WI38 (cell line): ENCODE data around the gene DOCK1.

ENCODE experiments used
- H3K4me3 ChIP-seq: 2 replicates; pipeline ENCODE4 v1.5.1; 2011; ENCODE audit warnings: low read depth, mild to moderate bottlenecking, control low read depth, low read length
- TF ChIP-seq, protein P1 (sequence below): IDR thresholded peaks from 2 replicates; pipeline ENCODE4 v1.5.1; 2012; ENCODE audit warnings: low read depth, mild to moderate bottlenecking, control low read depth, low read length

The DOCK1 gene

DNA sequence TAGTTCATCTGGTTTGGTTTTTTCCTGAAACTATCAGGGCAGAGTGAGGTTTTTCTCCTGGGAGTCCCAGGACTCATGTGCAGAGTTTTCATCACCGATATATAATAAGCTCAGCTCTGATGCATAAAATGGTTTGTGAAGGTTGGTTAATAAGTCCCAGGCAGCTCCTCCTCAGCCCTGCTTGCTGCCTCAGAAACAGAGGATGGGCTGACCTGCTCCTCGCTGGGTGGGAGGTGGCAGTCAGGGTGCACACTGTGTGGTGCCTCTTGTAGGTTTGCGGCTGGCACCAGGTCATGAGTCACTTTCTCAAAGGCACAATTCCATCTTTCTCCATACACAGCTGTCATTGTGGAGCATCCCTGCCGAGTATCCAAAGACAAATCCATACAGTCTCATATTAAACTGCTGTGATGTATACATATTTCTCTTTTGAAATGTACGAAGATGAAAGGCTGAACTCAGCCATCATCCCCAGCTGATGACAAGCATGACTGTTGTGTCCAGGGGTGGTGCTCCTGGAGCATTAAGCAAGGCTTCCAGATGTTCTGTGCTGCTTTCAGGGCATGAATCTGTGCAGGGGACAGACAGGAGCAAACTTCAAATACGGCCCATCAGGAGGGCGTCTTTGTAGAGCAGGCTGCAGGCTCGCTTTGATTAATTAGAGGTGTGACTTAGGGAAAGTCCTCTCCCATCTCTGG is 518.1 kb downstream of the DOCK1 start:
- TF ChIP-seq, protein P1, sequence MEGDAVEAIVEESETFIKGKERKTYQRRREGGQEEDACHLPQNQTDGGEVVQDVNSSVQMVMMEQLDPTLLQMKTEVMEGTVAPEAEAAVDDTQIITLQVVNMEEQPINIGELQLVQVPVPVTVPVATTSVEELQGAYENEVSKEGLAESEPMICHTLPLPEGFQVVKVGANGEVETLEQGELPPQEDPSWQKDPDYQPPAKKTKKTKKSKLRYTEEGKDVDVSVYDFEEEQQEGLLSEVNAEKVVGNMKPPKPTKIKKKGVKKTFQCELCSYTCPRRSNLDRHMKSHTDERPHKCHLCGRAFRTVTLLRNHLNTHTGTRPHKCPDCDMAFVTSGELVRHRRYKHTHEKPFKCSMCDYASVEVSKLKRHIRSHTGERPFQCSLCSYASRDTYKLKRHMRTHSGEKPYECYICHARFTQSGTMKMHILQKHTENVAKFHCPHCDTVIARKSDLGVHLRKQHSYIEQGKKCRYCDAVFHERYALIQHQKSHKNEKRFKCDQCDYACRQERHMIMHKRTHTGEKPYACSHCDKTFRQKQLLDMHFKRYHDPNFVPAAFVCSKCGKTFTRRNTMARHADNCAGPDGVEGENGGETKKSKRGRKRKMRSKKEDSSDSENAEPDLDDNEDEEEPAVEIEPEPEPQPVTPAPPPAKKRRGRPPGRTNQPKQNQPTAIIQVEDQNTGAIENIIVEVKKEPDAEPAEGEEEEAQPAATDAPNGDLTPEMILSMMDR = no peak
- H3K4me3 ChIP-seq = no peak overlapping the region

DNA sequence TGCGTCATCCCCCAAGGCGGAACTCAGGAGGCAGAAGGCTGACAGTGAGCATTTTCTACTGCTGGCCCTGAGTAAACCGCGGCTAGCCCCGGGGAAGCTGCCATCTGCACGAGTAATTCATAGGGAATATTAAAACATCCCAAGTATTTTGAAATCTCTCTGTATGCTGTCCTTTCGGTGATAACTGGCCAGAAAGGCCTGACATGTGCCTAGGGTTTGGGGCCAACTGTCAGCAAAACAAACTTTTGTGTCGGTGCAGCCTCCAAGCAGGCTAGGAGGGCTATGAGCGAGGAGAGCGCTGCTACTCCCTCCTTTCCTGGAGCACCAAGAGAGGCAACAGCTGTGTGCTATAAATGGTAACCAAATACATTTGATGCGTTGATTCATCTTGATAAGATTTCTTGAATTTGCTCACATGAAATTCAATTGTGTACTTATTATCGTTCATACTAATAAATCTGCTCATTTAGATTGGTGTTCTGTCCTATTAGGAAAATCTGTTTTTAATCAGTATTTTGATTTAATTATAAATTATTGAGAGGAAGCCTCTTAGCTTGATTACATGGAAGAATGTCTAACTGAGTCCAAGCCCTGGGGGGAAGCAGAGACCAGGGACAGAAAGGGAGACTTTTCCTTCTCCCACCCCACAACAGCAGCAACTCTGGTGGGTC is 519.5 kb downstream of the DOCK1 start:
- TF ChIP-seq, protein P1 = no peak

DNA sequence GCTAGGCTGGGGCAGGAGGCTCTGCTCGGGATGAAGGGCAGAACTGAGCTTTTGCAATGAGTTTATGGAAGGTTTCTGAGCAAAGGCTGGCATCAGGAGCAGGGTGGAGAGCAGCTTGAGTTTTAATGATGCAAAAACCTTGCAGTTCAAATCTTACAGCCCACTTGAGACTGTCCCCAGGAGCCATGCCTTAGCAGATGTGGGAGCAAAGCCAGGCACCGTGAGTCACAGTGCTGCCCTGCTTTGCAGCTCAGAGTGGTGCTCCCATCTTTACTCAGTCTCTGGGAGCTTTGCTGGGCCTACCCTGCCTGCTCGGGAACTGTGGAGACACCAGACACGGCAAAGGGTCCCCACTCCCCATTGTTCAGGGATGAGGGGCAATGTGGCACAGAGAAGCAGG is 521.5 kb downstream of the DOCK1 start:
- TF ChIP-seq, protein P1 = no peak
- H3K4me3 ChIP-seq = no peak overlapping the region

More for the DNA sequence above, 519.5 kb downstream of the DOCK1 start:
- H3K4me3 ChIP-seq = no peak overlapping the region

DNA sequence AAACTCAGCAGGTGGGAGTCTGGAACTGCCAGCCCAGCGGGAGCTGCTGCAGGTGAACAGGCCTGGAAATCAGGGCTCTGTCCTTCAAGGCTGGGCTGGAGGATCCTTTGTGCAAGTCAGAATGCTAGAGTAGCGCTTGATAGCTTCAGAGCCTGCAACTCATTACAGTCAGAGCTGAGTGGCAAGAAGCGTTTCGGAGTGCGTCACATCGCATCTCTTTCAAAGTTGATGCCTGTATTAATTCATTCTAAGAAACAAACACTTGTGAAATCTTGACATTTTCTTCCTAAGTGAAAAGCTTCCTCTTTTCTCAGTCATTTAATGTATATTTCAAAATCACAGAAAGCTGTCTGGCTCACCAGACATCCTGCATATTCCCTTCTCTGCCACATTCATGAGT is 522.7 kb downstream of the DOCK1 start:
- H3K4me3 ChIP-seq = no peak overlapping the region
- TF ChIP-seq, protein P1 = no peak

DNA sequence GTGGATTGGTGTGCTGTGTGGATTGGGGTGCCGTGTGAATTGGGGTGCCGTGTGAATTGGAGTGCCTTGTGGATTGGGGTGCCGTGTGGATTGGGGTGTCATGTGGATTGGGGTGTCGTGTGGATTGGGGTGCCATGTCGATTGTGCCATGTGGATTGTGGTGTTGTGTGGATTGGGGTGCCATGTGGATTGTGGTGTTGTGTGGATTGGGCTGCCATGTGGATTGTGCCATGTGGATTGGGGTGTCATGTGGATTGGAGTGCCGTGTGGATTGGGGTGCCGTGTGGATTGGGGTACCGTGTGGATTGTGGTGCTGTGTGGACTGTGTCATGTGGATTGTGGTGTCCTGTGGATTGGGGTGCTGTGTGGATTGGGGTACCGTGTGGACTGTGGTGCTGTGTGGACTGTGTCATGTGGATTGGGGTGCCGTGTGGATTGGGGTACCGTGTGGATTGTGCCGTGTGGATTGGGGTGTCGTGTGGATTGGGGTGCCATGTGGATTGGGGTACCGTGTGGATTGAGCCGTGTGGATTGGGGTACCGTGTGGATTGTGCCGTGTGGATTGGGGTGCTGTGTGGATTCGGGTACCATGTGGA is 523.3 kb downstream of the DOCK1 start:
- H3K4me3 ChIP-seq = no peak overlapping the region
- TF ChIP-seq, protein P1 = no peak

DNA sequence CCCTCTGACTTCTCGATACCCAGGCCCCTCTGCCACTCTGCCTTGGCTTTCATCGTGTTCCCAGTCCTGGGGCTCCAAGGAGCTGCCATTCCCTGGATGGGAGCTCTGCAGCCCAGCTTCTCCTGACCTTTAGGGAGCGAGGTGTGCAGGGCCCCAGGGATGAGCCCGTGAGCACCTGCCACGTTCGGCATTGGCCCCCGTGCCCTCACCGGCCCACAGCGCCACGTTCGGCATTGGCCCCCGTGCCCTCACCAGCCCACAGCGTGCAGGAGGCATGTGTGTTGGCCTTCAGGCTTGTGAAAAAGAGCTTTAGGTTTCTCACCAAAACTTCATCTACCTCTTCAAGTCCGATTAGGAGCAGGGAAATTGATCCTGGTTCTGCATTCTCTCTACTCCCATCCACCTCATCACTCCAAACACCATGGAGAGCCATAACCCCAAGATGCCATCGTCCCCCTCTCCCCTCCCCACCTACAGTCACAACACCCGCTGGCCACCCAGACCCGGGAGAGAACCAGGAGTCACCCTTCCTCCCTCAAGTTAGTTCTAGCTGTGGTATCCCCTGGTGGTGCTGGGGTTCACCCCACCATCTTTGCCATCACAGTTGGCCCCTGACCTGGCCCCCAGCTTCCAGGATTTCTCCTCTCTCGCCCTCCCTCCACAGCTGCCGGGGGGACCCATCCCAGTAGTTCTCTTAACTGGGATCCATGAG is 524.5 kb downstream of the DOCK1 start:
- TF ChIP-seq, protein P1 = no peak
- H3K4me3 ChIP-seq = no peak overlapping the region
